Effector CD4-positive, alpha-beta T cell (primary cell): Measurements from ENCODE around the gene TLR7.
A peak's percentile ranks its signal among the peaks of the same experiment; 100 is the strongest.

Source experiments
- DNase-seq: peaks from one replicate; pipeline ENCODE4 v3.0.0-alpha.2; 2020

The TLR7 gene

GRCh38 chrX:12891915-12892506 is 25.1 kb downstream of the TLR7 start:
- no peak for DNase-seq

- no peak for DNase-seq
These were observed 25.8 kb downstream of the TLR7 start for GRCh38 chrX:12892716-12893115.

- DNase-seq, result peak; percentile 24
These were observed 27.5 kb downstream of the TLR7 start for GRCh38 chrX:12894074-12895030.

- no peak for DNase-seq
These were observed 29.0 kb downstream of the TLR7 start for GRCh38 chrX:12895866-12896265.

GRCh38 chrX:12896935-12897334 is 30.1 kb downstream of the TLR7 start:
- no peak for DNase-seq

GRCh38 chrX:12898073-12898472 is 31.2 kb downstream of the TLR7 start:
- DNase-seq, result no peak

GRCh38 chrX:12899506-12899905 is 32.6 kb downstream of the TLR7 start:
- DNase-seq, result no peak

GRCh38 chrX:12901486-12901885 is 34.6 kb downstream of the TLR7 start:
- peak; percentile 62 for DNase-seq

- no peak for DNase-seq
These were observed 36.8 kb downstream of the TLR7 start for GRCh38 chrX:12903646-12904045.

GRCh38 chrX:12906046-12906761 is 39.3 kb downstream of the TLR7 start, which contains the start of gene TLR8:
Gene TLR8 (plus strand): TSS chrX:12906620. CDS start chrX:12906707, 87 bp downstream.
- DNase-seq, result no peak

- DNase-seq, result no peak
These were observed 43.7 kb downstream of the TLR7 start for GRCh38 chrX:12910423-12911121.

- DNase-seq, result no peak
These were observed 44.2 kb downstream of the TLR7 start for GRCh38 chrX:12911122-12911470.

GRCh38 chrX:12912791-12913482 is 46.1 kb downstream of the TLR7 start:
- DNase-seq, result no peak

GRCh38 chrX:12917753-12918152 is 50.9 kb downstream of the TLR7 start:
- DNase-seq, result no peak

- no peak for DNase-seq
These were observed 52.2 kb downstream of the TLR7 start for GRCh38 chrX:12919051-12919450.

GRCh38 chrX:12919620-12920019 is 52.7 kb downstream of the TLR7 start:
- DNase-seq, result no peak

- no peak for DNase-seq
These were observed 54.1 kb downstream of the TLR7 start for GRCh38 chrX:12920990-12921389.

- DNase-seq, result no peak
These were observed 55.2 kb downstream of the TLR7 start for GRCh38 chrX:12921886-12922598.

GRCh38 chrX:12922599-12922919 is 55.7 kb downstream of the TLR7 start:
- DNase-seq, result no peak

- DNase-seq, result no peak
These were observed 62.8 kb downstream of the TLR7 start for GRCh38 chrX:12929701-12930100.

- DNase-seq, result no peak
These were observed 63.3 kb downstream of the TLR7 start for GRCh38 chrX:12930150-12930549.

GRCh38 chrX:12932244-12932643 is 65.4 kb downstream of the TLR7 start:
- no peak for DNase-seq
